A549 (cell line): ENCODE measurements around the gene CCDC169. TPM values are rescaled to one million over a fixed set of nuclear protein-coding genes. Genes with fewer than 3 reads are reported as not detected.

ENCODE experiments used
- ATAC-seq, 2 experiments: fragments of 200-7000 bp in 1 of 2; fragments of >200 bp in 1 of 2; cut with Nextera tagmentation in 1 of 2; cut with Tn5 transposase in 1 of 2; 3 replicates each; pipeline versions ENCODE4 v1.8.0 to v1.9.1; 2018 to 2020; ENCODE audit warnings: mild to moderate bottlenecking in 1 of 2, moderate library complexity in 1 of 2
- CTCF ChIA-PET: fragments of 300-600 bp; sonication (Branson Sonifier 250); formaldehyde crosslinking; extraction: SDS; loops from one replicate; lab custom pipeline; 2021; ENCODE audit warnings: antibody characterized with exemption, inconsistent platforms; lab: Yijun Ruan, JAX
- POLR2A ChIA-PET: fragments of 350-600 bp; formaldehyde crosslinking; extraction: SDS; loops from one replicate; lab custom pipeline; 2021; ENCODE audit warnings: antibody characterized with exemption, inconsistent platforms; lab: Yijun Ruan, JAX
- DNase-seq, 2 experiments: peaks; one replicate each; pipeline versions ENCODE4 v3.0.0 to v3.0.0-alpha.2; 2011 to 2016; ENCODE audit warnings: low read depth in 1 of 2, low spot score in 1 of 2
- FAIRE-seq: peaks from 2 replicates; lab custom pipeline; 2011; peaks lifted over from hg19 to GRCh38; lab: Jason Lieb, UNC
- H3K27ac ChIP-seq, 2 experiments: fragments of >200 bp; sonication (Bioruptor Twin); formaldehyde crosslinking; 3 replicates each; pipeline ENCODE4 v1.5.1; 2016 to 2017
- H3K4me1 ChIP-seq: fragments of >200 bp; sonication (Bioruptor Twin); formaldehyde crosslinking; 3 replicates; pipeline ENCODE4 v1.6.1; 2016
- H3K4me2 ChIP-seq: fragments of >200 bp; sonication (Bioruptor Twin); formaldehyde crosslinking; 3 replicates; pipeline ENCODE4 v1.6.1; 2016
- H3K4me3 ChIP-seq: fragments of >200 bp; sonication (Bioruptor Twin); formaldehyde crosslinking; 3 replicates; pipeline ENCODE4 v1.5.1; 2016
- H3K9me3 ChIP-seq: fragments of >200 bp; sonication (Bioruptor Twin); formaldehyde crosslinking; 3 replicates; pipeline ENCODE4 v1.6.1; 2016
- CEBPB ChIP-seq, 2 experiments: fragments of >200 bp in 1 of 2; sonication (Bioruptor Twin) in 1 of 2; formaldehyde crosslinking in 1 of 2; IDR thresholded peaks; 2 replicates each; pipeline ENCODE4 v1.6.1; 2012 to 2016
- CHD4 ChIP-seq: fragments of 200-600 bp; sonication (generic); IDR thresholded peaks from 2 replicates; pipeline ENCODE4 v1.6.1; 2016; ENCODE audit warnings: antibody characterized with exemption, mild to moderate bottlenecking, borderline replicate concordance
- EHMT2 ChIP-seq: fragments of 200-600 bp; sonication (generic); IDR thresholded peaks from 2 replicates; pipeline ENCODE4 v1.6.1; 2016; ENCODE audit warnings: antibody characterized with exemption, low read depth, mild to moderate bottlenecking, moderate library complexity
- HDAC2 ChIP-seq: fragments of 200-600 bp; sonication (generic); IDR thresholded peaks from 2 replicates; pipeline ENCODE4 v1.6.1; 2016
- HEYL ChIP-seq: fragments of 250-450 bp; sonication (Bioruptor Pico); IDR thresholded peaks from 2 replicates; pipeline ENCODE4 v1.8.0; 2021; ENCODE audit warnings: mild to moderate bottlenecking, moderate library complexity
- HOXA7 ChIP-seq: fragments of 250-450 bp; sonication (Bioruptor Pico); IDR thresholded peaks from 2 replicates; pipeline ENCODE4 v1.5.0; 2020; ENCODE audit warnings: mild to moderate bottlenecking, moderate library complexity
- HOXB5 ChIP-seq: fragments of 250-450 bp; sonication (Bioruptor Pico); IDR thresholded peaks from 2 replicates; pipeline ENCODE4 v1.5.0; 2020; ENCODE audit warnings: mild to moderate bottlenecking, moderate library complexity
- JUNB ChIP-seq: fragments of >200 bp; sonication (Bioruptor Twin); formaldehyde crosslinking; IDR thresholded peaks from 2 replicates; pipeline ENCODE4 v1.6.1; 2016
- KDM1A ChIP-seq: fragments of 200-600 bp; sonication (generic); IDR thresholded peaks from 2 replicates; pipeline ENCODE4 v1.6.1; 2016; ENCODE audit warnings: low read depth, mild to moderate bottlenecking
- KDM5A ChIP-seq: fragments of 200-600 bp; sonication (generic); IDR thresholded peaks from 2 replicates; pipeline ENCODE4 v1.6.1; 2016; ENCODE audit warnings: antibody characterized with exemption, mild to moderate bottlenecking
- MYC ChIP-seq: IDR thresholded peaks from 2 replicates; pipeline ENCODE4 v1.6.1; 2012; ENCODE audit warnings: mild to moderate bottlenecking, inconsistent platforms, low read length, improper control_type of control experiment, borderline replicate concordance
- PHF8 ChIP-seq: fragments of 200-600 bp; sonication (generic); IDR thresholded peaks from 2 replicates; pipeline ENCODE4 v1.6.1; 2016; ENCODE audit warnings: low read depth, mild to moderate bottlenecking, antibody characterized with exemption, moderate library complexity, borderline replicate concordance
- POLR2A ChIP-seq: IDR thresholded peaks from 2 replicates; pipeline ENCODE4 v1.6.1; 2012; ENCODE audit warnings: mild to moderate bottlenecking, low read length
- POLR2AphosphoS2 ChIP-seq: conservative IDR thresholded peaks from 2 replicates; pipeline ENCODE4 v1.6.1; 2012; ENCODE audit warnings: low read length, improper control_type of control experiment, inconsistent platforms
- RAD21 ChIP-seq, 2 experiments: fragments of >200 bp in 1 of 2; sonication (Bioruptor Twin) in 1 of 2; formaldehyde crosslinking in 1 of 2; IDR thresholded peaks in 1 of 2; conservative IDR thresholded peaks in 1 of 2; 2 replicates in 1 of 2; 3 replicates in 1 of 2; pipeline ENCODE4 v1.6.1; 2012 to 2018; ENCODE audit warnings: inconsistent platforms in 1 of 2
- TFCP2L1 ChIP-seq: fragments of 250-450 bp; sonication (Bioruptor Pico); IDR thresholded peaks from 2 replicates; pipeline ENCODE4 v1.5.0; 2021; ENCODE audit warnings: mild to moderate bottlenecking
- TP53 ChIP-seq: fragments of 250-450 bp; sonication (Bioruptor Pico); IDR thresholded peaks from 2 replicates; pipeline ENCODE4 v1.5.0; 2021; ENCODE audit warnings: mild to moderate bottlenecking, moderate library complexity
- ZC3H11A ChIP-seq: fragments of 450-650 bp; IDR thresholded peaks from 2 replicates; pipeline ENCODE4 v1.6.1; 2014; ENCODE audit warnings: antibody characterized with exemption, mild to moderate bottlenecking
- ZFP36 ChIP-seq: fragments of 450-650 bp; IDR thresholded peaks from 2 replicates; pipeline ENCODE4 v1.6.1; 2014; ENCODE audit warnings: borderline replicate concordance; ENCODE audit not compliant: partially characterized antibody
- WGBS: methylation state at CpG from one replicate; pipeline ENCODE4 v1.1.6; 2017; ENCODE audit errors: missing lambda C conversion rate; 5-methylcytosine and 5-hydroxymethylcytosine counted together
- polyA plus RNA-seq, 4 experiments: library from polyadenylated mRNA; depleted of rRNA in 3 of 4; stranded (reverse); fragments of >200 nt; fragmentation: RNase III in 1 of 4; extraction: RNeasy Plus Mini Kit Qiagen cat#74134 plus additional on column Dnase treatment in 1 of 4; gene quantifications; 2 replicates in 3 of 4; 3 replicates in 1 of 4; pipeline ENCODE4 v1.2.3, GENCODE V29; 2011 to 2017
- TF ChIP-seq, protein P1 (sequence below): fragments of >200 bp; sonication (Bioruptor Twin); formaldehyde crosslinking; IDR thresholded peaks from 3 replicates; pipeline ENCODE4 v1.6.1; 2016
- TF ChIP-seq, protein P2 (sequence below): fragments of >200 bp; sonication (Bioruptor Twin); formaldehyde crosslinking; IDR thresholded peaks from 2 replicates; pipeline ENCODE4 v1.6.1; 2016
- TF ChIP-seq, protein P3 (sequence below): IDR thresholded peaks from 2 replicates; pipeline ENCODE4 v1.6.1; 2012
- TF ChIP-seq, protein P4 (sequence below): fragments of 150-350 bp; IDR thresholded peaks from 2 replicates; pipeline ENCODE4 v1.6.1; 2014; ENCODE audit warnings: low read depth, mild to moderate bottlenecking, low read length
- TF ChIP-seq, protein P5 (sequence below): fragments of 250-450 bp; sonication (Bioruptor Pico); IDR thresholded peaks from 2 replicates; pipeline ENCODE4 v1.5.0; 2020; ENCODE audit warnings: low read depth, mild to moderate bottlenecking, moderate library complexity
- TF ChIP-seq, protein P6 (sequence below): IDR thresholded peaks from 2 replicates; pipeline ENCODE4 v1.6.1; 2012
- TF ChIP-seq, protein P7 (sequence below): IDR thresholded peaks from 2 replicates; pipeline ENCODE4 v1.6.1; 2012; ENCODE audit warnings: low read depth, borderline replicate concordance

The CCDC169 gene
- polyA plus RNA-seq, 2 of the 4 experiments (the other 2 are of a cell fraction), result 1.3 to 2.0 TPM

DNA sequence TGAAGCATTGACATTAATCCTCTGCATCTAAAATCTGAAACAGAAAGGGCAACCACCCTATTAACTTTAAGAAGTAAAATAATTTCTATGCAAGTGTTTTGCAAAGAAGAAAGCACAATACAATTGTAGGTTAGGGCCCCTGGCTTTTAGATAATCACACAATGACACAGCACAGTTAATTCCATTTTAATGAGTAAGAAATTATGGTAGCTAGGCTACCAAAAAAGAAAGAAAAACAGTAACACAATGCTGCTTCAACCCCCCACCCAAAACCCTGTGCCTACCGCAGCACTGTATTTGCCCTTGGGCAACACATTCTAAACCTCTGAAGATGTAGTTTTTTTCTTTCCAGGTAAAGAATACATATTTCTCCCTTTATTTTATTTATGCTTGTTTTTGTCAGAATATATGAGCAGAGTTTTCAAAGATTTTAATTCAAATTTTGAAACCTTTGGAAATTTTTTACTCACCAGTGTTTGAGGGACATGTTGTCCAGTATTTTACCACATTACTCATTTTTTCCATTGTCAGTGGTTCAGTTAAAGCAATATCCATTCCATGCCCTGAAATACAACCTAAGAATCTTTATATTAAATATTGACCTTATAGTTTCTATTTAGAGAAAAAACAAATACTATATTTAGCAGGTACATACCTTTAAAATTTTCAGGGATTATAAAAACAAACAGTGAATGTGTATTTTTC is 104.3 kb downstream of the CCDC169 start (continued):
- TF ChIP-seq HOXA7 (CRISPR knock-in tag) (no peak), TFCP2L1 (CRISPR knock-in tag) (no peak), HOXB5 (CRISPR knock-in tag) (no peak)

DNA sequence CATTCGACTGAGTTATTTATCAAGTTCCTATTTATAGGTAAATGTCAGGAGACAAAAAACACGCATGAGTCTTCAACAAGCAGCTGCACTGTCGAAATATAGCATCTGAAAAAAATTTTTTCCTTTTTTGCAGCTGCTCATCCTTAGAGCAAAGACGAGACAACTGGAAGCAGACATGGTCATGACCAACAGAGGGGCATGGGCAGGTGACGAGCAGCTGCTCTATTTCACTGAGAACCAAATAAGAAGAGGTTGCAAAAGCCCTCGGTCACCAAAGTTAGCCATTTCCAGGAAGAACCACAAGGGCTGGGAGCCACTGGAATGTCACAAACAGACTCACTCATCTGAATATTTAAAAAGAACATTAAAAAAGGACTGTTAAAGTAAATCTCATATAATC is 105.4 kb downstream of the CCDC169 start:
- Histone ChIP-seq H3K27ac (no peak overlapping the region), H3K4me3 (no peak overlapping the region), H3K4me1 (no peaks in the 10 kb centered on the region), H3K4me2 (no peak overlapping the region), H3K9me3 (no peaks in the 10 kb centered on the region)
- TF ChIP-seq RAD21 (conservative IDR thresholded peaks at IDR 0.05 in 1 of 2, IDR thresholded peaks at IDR 0.05 in 1 of 2) (no peak), TP53 (no peak), POLR2A (no peak), KDM5A (no peak), MYC (no peak), POLR2AphosphoS2 (no peak)
- TF ChIP-seq, protein P1, sequence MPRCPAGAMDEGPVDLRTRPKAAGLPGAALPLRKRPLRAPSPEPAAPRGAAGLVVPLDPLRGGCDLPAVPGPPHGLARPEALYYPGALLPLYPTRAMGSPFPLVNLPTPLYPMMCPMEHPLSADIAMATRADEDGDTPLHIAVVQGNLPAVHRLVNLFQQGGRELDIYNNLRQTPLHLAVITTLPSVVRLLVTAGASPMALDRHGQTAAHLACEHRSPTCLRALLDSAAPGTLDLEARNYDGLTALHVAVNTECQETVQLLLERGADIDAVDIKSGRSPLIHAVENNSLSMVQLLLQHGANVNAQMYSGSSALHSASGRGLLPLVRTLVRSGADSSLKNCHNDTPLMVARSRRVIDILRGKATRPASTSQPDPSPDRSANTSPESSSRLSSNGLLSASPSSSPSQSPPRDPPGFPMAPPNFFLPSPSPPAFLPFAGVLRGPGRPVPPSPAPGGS, result no peak
- TF ChIP-seq, protein P2, sequence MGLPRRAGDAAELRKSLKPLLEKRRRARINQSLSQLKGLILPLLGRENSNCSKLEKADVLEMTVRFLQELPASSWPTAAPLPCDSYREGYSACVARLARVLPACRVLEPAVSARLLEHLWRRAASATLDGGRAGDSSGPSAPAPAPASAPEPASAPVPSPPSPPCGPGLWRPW, result no peak
- CTCF ChIA-PET, result no interaction called here
- WGBS, result 7% methylated on average over 6 of the region's 6 CpGs
- FAIRE-seq (no peak), ATAC-seq (no peak), DNase-seq (no peak)
- POLR2A ChIA-PET, result no interaction called here

DNA sequence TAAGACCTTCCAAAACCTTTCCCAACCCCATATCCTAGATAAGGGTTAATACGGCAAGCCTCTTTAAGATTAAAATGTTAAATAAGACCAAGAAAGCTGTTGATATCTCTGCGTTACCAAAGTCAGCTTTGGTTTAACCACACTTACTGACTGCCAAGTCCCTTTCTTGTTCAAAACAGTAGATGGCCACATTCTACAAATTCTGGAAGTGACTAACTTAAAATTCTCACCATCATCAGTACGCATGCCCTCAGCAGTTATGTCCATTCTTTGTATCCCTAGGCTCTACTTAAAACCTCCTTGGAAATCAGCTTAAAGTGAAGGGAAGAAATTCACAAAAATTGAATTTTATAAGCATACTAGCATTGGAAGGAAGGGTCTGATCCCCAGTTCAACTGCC is 106.8 kb downstream of the CCDC169 start:
- DNase-seq, result no peak
- TF ChIP-seq ZC3H11A (no peak), HEYL (CRISPR knock-in tag) (no peak), KDM5A (no peak), HDAC2 (no peak), ZFP36 (no peak), TP53 (no peak), EHMT2 (no peak), MYC (no peak), CHD4 (no peak), JUNB (no peak), HOXB5 (CRISPR knock-in tag) (no peak), KDM1A (no peak), CEBPB (IDR thresholded peaks at IDR 0.05) (no peak), PHF8 (no peak)
- TF ChIP-seq, protein P3, sequence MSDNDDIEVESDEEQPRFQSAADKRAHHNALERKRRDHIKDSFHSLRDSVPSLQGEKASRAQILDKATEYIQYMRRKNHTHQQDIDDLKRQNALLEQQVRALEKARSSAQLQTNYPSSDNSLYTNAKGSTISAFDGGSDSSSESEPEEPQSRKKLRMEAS, result no peak
- TF ChIP-seq, protein P4, sequence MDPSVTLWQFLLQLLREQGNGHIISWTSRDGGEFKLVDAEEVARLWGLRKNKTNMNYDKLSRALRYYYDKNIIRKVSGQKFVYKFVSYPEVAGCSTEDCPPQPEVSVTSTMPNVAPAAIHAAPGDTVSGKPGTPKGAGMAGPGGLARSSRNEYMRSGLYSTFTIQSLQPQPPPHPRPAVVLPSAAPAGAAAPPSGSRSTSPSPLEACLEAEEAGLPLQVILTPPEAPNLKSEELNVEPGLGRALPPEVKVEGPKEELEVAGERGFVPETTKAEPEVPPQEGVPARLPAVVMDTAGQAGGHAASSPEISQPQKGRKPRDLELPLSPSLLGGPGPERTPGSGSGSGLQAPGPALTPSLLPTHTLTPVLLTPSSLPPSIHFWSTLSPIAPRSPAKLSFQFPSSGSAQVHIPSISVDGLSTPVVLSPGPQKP, result no peak
- TF ChIP-seq, protein P5, sequence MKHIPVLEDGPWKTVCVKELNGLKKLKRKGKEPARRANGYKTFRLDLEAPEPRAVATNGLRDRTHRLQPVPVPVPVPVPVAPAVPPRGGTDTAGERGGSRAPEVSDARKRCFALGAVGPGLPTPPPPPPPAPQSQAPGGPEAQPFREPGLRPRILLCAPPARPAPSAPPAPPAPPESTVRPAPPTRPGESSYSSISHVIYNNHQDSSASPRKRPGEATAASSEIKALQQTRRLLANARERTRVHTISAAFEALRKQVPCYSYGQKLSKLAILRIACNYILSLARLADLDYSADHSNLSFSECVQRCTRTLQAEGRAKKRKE, result no peak
- TF ChIP-seq, protein P6, sequence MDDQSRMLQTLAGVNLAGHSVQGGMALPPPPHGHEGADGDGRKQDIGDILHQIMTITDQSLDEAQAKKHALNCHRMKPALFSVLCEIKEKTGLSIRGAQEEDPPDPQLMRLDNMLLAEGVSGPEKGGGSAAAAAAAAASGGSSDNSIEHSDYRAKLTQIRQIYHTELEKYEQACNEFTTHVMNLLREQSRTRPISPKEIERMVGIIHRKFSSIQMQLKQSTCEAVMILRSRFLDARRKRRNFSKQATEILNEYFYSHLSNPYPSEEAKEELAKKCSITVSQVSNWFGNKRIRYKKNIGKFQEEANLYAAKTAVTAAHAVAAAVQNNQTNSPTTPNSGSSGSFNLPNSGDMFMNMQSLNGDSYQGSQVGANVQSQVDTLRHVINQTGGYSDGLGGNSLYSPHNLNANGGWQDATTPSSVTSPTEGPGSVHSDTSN, result no peak
- TF ChIP-seq, protein P7, sequence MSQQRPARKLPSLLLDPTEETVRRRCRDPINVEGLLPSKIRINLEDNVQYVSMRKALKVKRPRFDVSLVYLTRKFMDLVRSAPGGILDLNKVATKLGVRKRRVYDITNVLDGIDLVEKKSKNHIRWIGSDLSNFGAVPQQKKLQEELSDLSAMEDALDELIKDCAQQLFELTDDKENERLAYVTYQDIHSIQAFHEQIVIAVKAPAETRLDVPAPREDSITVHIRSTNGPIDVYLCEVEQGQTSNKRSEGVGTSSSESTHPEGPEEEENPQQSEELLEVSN, result no peak
- ATAC-seq, result no peak
- FAIRE-seq, result no peak
- POLR2A ChIA-PET, result no interaction called here
- no peak overlapping the region for H3K4me2 ChIP-seq
- no peak overlapping the region for H3K27ac ChIP-seq
- 70% methylated on average over 3 of the region's 3 CpGs for WGBS
- no peaks in the 10 kb centered on the region for H3K4me1 ChIP-seq
- H3K9me3 ChIP-seq, result no peaks in the 10 kb centered on the region
- CTCF ChIA-PET, result no interaction called here
- H3K4me3 ChIP-seq, result no peak overlapping the region
